ENCODE results near the gene CCDC85C.

Gene CCDC85C

GRCh38 chr14:99552572-99553216 lies 51.3 kb downstream of the CCDC85C start:
- DNase-seq: no peak

GRCh38 chr14:99552021-99552553 lies 51.9 kb downstream of the CCDC85C start:
- DNase-seq: no peak

GRCh38 chr14:99551034-99551922 lies 52.7 kb downstream of the CCDC85C start:
- no peak for DNase-seq

DNA sequence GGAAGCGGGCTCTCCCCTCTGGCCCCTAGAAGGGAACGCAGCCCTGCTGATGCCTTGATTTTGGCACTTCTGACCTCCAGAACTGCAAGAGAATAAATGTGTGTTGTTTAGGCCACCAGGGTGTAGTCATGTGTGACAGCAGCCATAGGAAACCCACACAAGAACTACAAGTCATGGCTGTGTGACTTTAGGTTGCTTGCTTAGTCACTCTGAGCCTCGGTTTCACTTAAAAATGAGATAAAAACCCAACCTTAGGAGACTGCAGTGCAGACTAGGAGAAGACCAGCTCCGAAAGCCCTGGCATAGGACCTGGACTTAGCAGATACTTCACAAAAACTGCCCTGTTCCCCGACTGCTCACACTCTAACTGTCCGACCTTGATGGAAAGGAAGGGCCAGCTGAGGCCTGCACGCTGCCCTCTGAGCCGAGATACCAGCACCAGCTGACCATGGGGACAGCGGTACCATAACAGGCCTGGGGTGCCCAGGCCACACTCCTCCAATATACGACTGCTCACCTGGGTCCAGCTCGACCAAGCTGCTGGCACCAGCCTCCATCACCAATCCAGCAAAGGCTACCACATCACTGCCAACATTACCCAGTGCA lies 53.5 kb downstream of the CCDC85C start:
- no peak for DNase-seq

- DNase-seq: no peak
Observed at GRCh38 chr14:99549684-99550083, 54.3 kb downstream of the CCDC85C start.

- DNase-seq: no peak
Observed at GRCh38 chr14:99548871-99549515, 55.0 kb downstream of the CCDC85C start.

- no peak for DNase-seq
Observed at GRCh38 chr14:99548255-99548654, 55.8 kb downstream of the CCDC85C start.

DNA sequence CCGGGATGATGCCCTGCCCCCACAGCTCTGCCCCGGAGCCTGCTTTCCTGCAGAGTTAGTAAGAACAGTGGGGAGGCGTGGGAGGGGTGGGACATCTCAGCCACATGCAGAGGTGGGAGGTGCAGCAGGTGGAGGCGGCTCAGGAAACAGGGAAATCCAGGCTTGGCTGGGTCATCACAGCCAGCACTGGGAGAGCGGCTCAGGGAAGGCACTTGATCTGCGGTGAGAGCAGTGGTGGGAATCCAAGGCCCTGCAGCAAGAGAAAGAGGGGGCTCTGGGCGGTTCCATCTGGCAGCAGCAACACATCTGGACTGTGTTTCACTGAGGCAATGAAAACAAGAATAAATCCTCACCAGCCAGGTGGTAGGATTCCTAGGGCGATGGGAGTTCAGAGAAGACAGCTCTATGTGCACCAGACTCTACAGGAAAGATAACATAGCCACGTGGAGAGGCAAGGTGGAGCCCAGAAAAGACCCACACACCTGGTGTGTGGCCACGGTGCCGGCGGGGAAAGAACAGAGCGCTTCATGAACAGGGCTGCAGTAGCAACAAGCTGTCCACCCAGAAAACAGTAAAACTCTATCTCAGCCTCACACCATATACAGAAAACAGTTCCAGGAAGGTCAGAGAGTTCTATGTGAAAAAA lies 57.6 kb downstream of the CCDC85C start:
- DNase-seq: no peak

DNA sequence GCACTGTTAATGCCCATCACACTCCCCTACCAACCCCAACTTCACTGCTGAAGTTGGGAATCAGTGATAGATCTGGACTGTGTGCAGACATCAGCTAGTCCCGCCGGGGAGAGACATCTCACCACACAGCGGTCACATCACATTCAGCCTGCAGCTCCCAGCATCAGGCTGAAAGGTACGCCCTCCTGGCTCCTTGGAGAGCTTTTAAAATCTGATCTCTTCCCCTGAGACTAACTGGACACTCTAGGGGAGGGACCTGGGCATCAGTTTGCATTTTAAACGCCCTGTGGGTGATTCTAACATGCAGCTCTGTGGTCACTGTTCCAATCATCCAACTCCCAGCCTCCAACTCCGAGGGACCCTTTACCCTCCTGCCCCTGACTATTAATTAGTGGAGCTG lies 58.4 kb downstream of the CCDC85C start:
- no peak for DNase-seq

GRCh38 chr14:99544991-99545390 lies 59.0 kb downstream of the CCDC85C start:
- DNase-seq: no peak

DNA sequence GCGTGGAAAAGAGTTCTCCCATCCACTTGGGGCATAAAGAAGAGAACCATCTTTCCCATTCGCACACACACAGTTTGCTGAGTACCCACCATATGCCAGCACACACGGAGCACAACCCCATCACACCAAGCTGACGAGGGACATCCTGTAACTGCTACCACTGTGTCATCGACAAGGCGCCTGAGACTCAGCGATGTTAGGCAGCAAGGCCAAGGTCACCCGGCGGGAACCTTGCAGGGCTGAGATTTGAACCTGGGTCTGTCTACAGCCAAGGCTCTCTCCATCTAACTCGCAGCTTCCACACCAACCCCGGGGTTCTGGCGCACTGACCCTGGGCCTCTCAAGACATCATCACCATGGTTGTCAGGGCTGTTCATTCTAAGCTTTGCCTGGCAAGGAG lies 60.0 kb downstream of the CCDC85C start:
- no peak for DNase-seq

DNA sequence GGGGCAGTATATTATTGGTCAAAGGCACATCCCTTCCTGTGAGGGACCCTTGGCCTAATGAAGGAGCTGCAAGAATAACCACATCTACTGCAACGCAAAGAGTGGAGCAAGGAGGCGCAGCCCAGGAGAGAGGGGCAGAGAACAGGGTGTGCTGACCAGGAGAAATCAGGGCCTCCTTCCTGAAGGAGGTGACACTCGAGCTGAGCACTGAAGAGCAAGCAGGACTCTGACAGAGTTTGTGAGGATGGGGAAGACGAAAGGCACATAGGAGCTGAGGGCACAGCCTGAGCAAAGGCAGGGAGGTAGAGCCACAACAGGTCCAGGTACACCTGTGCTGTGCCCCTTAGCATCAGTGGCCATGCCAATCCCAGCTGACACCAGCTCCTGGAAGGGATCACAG lies 60.6 kb downstream of the CCDC85C start:
- DNase-seq: no peak

DNA sequence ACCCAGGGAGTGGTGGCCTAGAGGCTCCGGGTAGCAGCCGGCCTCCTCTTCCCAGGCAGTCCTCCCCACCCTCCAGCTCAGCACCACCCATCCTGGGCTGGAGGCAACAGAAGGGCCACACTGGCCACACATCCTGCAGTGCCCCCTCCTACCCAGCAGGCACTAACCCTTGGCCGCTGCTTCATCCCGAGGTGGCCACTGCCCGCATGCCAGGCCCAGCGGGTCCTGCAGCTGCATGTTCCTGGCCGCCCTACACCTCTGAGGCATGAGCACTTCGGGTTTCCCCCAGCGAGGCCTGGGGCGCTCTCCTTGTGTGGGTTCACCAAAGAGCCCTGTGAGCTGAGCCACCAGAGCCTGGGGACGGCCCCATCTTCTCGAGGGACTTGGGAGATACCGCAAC lies 61.4 kb downstream of the CCDC85C start:
- DNase-seq: no peak

GRCh38 chr14:99541677-99542470 lies 62.1 kb downstream of the CCDC85C start:
- no peak for DNase-seq

DNA sequence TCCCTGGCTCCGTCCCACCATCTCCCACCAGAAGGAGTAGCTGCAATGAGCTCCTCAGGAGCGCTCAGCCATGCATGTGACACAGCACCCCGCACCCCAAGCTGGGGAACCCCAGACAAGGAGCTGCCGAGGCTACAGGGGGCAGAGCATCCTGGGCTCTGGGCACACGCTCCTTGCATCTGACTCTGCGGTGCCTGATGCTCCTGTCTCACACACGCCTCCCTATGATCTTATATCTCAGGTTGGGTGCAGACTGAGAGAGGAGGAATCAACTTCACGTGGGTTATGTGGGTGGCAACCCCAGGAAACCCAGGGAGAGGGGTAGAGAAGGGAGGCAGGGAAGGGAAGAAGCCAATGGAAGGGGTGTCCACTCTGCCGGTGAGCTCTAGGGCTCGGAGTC lies 62.8 kb downstream of the CCDC85C start:
- DNase-seq: no peak

DNA sequence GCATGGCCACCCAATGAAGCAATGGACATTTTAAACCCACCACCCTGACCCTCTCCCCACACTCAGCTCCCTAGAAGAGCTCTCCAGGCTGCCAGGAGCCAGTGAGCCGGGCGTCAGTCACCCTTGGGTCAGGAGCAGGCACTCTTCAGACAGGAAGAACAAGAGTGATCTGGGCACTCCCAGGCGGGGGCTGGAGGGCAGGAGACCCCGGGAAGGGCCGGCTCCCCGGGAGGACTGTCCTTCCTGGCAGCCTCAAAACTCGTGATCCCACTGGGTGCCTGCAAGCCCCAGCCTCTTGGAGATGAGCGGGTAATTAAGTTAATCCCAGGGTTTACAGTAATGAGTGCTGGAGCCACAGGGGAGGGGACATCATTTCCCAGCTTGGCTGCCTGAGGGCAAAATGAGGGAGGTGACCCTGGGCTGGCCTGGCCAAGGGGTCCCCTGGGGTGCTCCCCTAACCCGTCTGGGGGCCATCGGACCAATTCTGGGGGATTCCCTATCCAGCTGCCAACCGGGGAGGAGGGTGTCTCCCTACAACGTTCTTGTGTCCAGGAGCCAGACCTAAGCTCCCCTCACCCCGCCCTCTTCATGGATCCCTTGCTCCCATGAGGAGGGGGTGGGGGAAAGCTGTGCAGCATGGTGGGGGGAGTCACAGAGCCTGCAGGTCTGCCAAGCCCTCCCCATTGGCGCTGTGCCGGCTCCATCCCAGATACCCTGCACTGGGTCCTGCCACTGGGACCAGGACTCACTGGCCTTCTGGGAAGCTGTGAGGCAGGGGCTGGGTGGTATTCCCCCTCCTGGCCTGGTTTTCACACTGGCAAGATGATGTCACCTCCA lies 63.6 kb downstream of the CCDC85C start:
- no peak for DNase-seq

- no peak for DNase-seq
Observed at GRCh38 chr14:99539491-99539890, 64.5 kb downstream of the CCDC85C start.

DNA sequence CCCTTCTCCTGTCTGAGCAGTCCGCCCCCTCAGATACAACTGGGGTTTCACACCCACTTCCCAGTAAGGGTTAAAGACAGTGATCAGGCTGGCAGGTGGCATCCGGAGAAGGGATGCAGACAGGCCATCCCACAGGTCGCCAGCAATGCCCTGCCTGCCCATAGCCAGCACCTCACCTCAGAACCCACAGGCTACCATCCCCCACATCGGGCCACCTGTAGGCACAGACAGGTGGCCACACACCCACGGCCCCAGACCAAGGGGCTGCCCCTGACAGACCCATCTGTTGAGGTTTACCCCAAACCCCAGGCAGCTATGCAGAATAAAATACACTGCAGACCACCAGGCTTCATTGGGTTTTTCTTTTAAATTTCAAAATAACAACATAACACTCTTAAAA lies 65.3 kb downstream of the CCDC85C start:
- DNase-seq: no peak

GRCh38 chr14:99538275-99538674 lies 65.7 kb downstream of the CCDC85C start:
- DNase-seq: no peak

DNA sequence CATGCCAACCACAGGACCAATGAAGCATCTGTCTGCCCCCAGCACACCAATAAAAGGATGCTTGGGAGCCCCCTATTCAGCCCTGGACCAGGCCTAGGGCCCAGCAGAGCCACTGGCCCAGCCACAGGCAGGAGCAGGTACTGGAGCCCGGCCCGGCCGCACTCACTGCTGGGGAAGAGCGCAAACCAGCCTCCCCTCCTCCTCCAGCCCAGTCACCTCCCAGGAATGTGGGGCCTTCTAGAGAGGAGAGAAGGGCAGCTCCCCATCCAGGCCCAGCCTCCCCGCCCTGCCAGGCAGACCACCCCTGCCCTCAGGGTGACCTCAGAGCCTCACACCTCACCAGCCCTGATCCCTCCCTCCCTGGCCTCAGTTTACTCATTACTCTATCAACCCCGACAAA lies 66.6 kb downstream of the CCDC85C start:
- no peak for DNase-seq

Measured in T-helper 1 cell (primary cell).